NT2/D1 (cell line): Measurements from ENCODE around the gene SLC66A2.

Experiments
- SUZ12 ChIP-seq: IDR thresholded peaks from 2 replicates; pipeline ENCODE4 v1.6.1; 2011; ENCODE audit not compliant: insufficient read length, insufficient read depth; ENCODE audit errors: extremely low read depth
- YY1 ChIP-seq: IDR thresholded peaks from 2 replicates; pipeline ENCODE4 v1.6.1; 2011; ENCODE audit not compliant: insufficient read length, insufficient read depth
- ZNF274 ChIP-seq: IDR thresholded peaks from 2 replicates; pipeline ENCODE4 v1.6.1; 2011; ENCODE audit warnings: mild to moderate bottlenecking, low read depth, low read length

DNA sequence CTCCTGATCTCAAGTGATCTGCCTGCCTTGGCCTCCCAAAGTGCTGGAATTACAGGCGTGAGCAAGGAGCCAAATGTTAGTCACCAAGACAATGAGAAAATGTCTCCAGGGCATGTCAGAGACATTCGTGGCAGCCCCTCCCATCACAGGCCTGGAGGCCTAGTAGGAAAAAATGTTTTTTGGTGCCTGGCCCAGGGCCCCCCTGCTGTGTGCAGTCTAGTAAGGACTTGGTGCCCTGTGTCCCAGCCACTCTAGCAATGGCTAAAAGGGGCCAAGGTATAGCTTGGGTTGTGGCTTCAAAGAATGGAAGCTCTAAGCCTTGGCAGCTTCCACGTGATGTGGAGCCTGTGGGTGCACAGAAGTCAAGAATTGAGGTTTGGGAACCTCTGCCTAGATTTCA, 49.4 kb upstream of the SLC66A2 start:
- TF ChIP-seq YY1, result no peak
- no peak for TF ChIP-seq SUZ12
- no peak for TF ChIP-seq ZNF274
